Smooth muscle cell (in vitro differentiated cells): ENCODE measurements around the gene CNGB1. TPM values are rescaled to one million over a fixed set of nuclear protein-coding genes. Genes with fewer than 3 reads are reported as not detected.

Experiments used
- DNase-seq: peaks from one replicate; lab custom pipeline; 2025; ENCODE audit not compliant: unreplicated experiment; lab: John Stamatoyannopoulos, UW
- H2AFZ ChIP-seq: fragments of 200-600 bp; sonication (generic); 2 replicates; pipeline ENCODE4 v1.6.0; 2016; ENCODE audit warnings: antibody characterized with exemption, low read depth, mild to moderate bottlenecking
- H3F3A ChIP-seq: fragments of 200-600 bp; sonication (generic); 2 replicates; pipeline ENCODE4 v1.6.0; 2017; ENCODE audit warnings: antibody characterized with exemption, low read depth
- H3K27ac ChIP-seq: fragments of 200-600 bp; sonication (generic); 2 replicates; pipeline ENCODE4 v1.5.1; 2016; ENCODE audit warnings: low read depth, mild to moderate bottlenecking
- H3K27me3 ChIP-seq: fragments of 200-600 bp; sonication (generic); 2 replicates; pipeline ENCODE4 v1.6.1; 2016; ENCODE audit warnings: low read depth, mild to moderate bottlenecking
- H3K36me3 ChIP-seq: fragments of 200-600 bp; sonication (generic); 2 replicates; pipeline ENCODE4 v1.5.1; 2016; ENCODE audit warnings: low read depth
- H3K4me1 ChIP-seq: fragments of 200-600 bp; sonication (generic); 2 replicates; pipeline ENCODE4 v1.5.1; 2016; ENCODE audit warnings: low read depth
- H3K4me2 ChIP-seq: fragments of 200-600 bp; sonication (generic); 2 replicates; pipeline ENCODE4 v1.6.0; 2016; ENCODE audit warnings: mild to moderate bottlenecking
- H3K4me3 ChIP-seq: fragments of 200-600 bp; sonication (generic); 2 replicates; pipeline ENCODE4 v1.5.1; 2016; ENCODE audit warnings: mild to moderate bottlenecking
- H3K79me2 ChIP-seq: fragments of 200-600 bp; sonication (generic); 2 replicates; pipeline ENCODE4 v1.6.0; 2016; ENCODE audit warnings: low read depth, mild to moderate bottlenecking
- H3K9ac ChIP-seq: fragments of 200-600 bp; sonication (generic); 2 replicates; pipeline ENCODE4 v1.6.0; 2016; ENCODE audit warnings: low read depth
- H3K9me3 ChIP-seq: fragments of 200-600 bp; sonication (generic); replicated peaks from 2 replicates; pipeline ENCODE4 v1.5.1; 2016; ENCODE audit warnings: low read depth
- H4K20me1 ChIP-seq: fragments of 200-600 bp; sonication (generic); 2 replicates; pipeline ENCODE4 v1.6.0; 2016; ENCODE audit warnings: low read depth
- WGBS: methylation state at CpG from one replicate; pipeline ENCODE4 v1.1.7; 2016; ENCODE audit warnings: low lambda C conversion rate; 5-methylcytosine and 5-hydroxymethylcytosine counted together
- polyA plus RNA-seq: library from polyadenylated mRNA; unstranded; fragments of >200 nt; fragmentation: Nextera tagmentation; extraction: Ambion mirVana; gene quantifications from 2 replicates; pipeline ENCODE4 v1.2.1, GENCODE V29; 2016
- total RNA-seq: library from RNA; depleted of rRNA; stranded (reverse); fragments of >200 nt; gene quantifications from 2 replicates; pipeline ENCODE4 v1.2.3, GENCODE V29; 2014
- TF ChIP-seq, protein P1 (sequence below): fragments of 200-600 bp; sonication (generic); IDR thresholded peaks from 2 replicates; pipeline ENCODE4 v1.5.1; 2017; ENCODE audit warnings: borderline replicate concordance, mild to moderate bottlenecking, antibody characterized with exemption; ENCODE audit not compliant: insufficient read depth, poor library complexity, severe bottlenecking

CNGB1 gene
- total and polyA plus RNA-seq, 2 experiments from 2014 or later, result not detected

DNA sequence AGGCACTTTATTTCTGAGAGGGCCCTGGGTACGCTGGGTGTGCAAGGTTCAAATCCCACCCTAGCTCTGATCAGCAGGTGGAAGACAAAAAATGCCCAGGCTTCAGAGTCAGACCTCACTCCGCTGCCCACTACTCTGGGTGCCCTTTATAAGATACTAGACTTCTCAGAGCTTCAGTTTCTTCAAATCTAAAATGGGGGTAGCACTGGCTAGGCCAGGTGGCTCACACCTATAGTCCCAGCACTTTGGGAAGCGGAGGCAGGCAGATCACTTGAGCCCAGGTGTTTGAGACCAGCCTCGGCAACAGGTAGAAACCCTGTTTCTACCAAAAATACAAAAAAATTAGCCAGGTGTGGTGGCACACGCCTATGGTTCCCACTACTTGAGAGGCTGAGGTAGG, 32.0 kb upstream of the CNGB1 start:
- Histone ChIP-seq H3K27me3 (no peaks in the 10 kb centered on the region), H4K20me1 (peaks cover 12% of the 10 kb centered on the region), H3K27ac (no peak overlapping the region), H3F3A (peaks cover 4% of the 10 kb centered on the region), H3K9me3 (no peaks in the 10 kb centered on the region), H3K4me2 (no peak overlapping the region), H3K9ac (no peak overlapping the region), H3K4me1 (peaks cover 14% of the 10 kb centered on the region), H3K79me2 (peaks cover 3% of the 10 kb centered on the region), H3K36me3 (no peaks in the 10 kb centered on the region), H2AFZ (no peak overlapping the region), H3K4me3 (no peak overlapping the region)
- TF ChIP-seq, protein P1, sequence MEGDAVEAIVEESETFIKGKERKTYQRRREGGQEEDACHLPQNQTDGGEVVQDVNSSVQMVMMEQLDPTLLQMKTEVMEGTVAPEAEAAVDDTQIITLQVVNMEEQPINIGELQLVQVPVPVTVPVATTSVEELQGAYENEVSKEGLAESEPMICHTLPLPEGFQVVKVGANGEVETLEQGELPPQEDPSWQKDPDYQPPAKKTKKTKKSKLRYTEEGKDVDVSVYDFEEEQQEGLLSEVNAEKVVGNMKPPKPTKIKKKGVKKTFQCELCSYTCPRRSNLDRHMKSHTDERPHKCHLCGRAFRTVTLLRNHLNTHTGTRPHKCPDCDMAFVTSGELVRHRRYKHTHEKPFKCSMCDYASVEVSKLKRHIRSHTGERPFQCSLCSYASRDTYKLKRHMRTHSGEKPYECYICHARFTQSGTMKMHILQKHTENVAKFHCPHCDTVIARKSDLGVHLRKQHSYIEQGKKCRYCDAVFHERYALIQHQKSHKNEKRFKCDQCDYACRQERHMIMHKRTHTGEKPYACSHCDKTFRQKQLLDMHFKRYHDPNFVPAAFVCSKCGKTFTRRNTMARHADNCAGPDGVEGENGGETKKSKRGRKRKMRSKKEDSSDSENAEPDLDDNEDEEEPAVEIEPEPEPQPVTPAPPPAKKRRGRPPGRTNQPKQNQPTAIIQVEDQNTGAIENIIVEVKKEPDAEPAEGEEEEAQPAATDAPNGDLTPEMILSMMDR, result no peak
- 97% methylated on average over 5 of the region's 5 CpGs for WGBS
- DNase-seq, result no peak

DNA sequence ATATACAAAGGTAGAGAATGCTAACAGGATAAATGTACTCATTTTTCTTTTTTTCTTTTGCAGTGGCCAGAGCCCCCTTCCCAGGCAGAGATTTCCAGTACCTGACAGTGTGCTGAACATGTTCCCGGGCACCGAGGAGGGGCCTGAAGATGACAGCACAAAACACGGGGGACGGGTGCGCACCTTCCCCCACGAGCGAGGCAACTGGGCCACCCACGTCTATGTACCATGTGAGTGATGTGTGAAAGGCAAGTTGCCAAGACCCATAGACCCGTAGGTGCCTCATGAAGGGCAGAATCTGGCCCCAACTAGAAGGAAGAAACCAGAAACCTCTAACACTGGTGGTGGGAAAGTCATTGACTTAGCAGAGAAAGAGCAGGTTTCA, 31.5 kb upstream of the CNGB1 start:
- H3K4me2 ChIP-seq, result no peak overlapping the region
- H2AFZ ChIP-seq, result no peak overlapping the region
- H3F3A ChIP-seq, result peaks cover 4% of the 10 kb centered on the region
- peaks cover 12% of the 10 kb centered on the region for H4K20me1 ChIP-seq
- TF ChIP-seq, protein P1, result no peak
- no peaks in the 10 kb centered on the region for H3K27me3 ChIP-seq
- no peak for DNase-seq
- no peak overlapping the region for H3K4me3 ChIP-seq
- H3K4me1 ChIP-seq, result peaks cover 14% of the 10 kb centered on the region
- WGBS, result 94% methylated on average over 9 of the region's 9 CpGs
- H3K9ac ChIP-seq, result no peak overlapping the region
- H3K27ac ChIP-seq, result no peak overlapping the region
- peaks cover 3% of the 10 kb centered on the region for H3K79me2 ChIP-seq
- no peaks in the 10 kb centered on the region for H3K9me3 ChIP-seq
- H3K36me3 ChIP-seq, result no peaks in the 10 kb centered on the region

DNA sequence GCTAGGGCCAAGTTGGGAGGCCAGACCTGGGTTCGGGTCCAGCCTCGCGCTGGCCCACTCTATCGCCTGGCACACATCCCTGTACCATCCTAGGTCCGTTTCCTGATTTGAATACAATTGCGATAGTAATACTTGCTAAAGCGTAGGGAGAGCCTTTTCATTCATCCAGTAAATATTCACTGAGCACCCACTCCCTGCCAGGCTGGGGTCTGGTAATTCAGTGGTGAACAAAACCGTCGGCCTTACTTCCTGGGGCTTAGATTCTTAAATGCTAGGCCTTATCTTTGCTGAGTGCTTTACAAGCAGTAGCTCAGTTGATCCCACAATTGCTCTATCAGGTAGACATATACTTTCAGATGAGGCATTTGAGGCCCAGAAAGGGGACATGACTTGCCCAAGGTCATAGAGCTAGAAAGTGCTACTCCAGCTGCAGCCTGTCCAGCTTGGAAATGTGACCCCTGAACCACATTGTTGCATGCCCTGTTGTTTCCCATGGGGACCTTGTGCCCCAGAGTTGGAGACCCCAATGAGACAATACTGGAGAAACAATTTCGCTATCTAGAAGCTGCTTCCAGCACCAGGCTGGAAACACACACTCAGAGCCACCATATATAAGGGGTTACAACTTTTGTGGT, 31.0 kb upstream of the CNGB1 start:
- Histone ChIP-seq H3K9ac (no peak overlapping the region), H2AFZ (peak overlapping the region; percentile 92)

More for the DNA sequence above, 31.0 kb upstream of the CNGB1 start:
- no peak for DNase-seq
- Histone ChIP-seq H3K4me1 (peaks cover 14% of the 10 kb centered on the region), H4K20me1 (peaks cover 12% of the 10 kb centered on the region), H3K27me3 (no peaks in the 10 kb centered on the region), H3K79me2 (peaks cover under 1% of the 10 kb centered on the region), H3K36me3 (no peaks in the 10 kb centered on the region), H3K4me2 (peak overlapping the region; percentile 99), H3K9me3 (no peaks in the 10 kb centered on the region), H3K4me3 (peak overlapping the region; percentile 88), H3K27ac (no peak overlapping the region), H3F3A (peaks cover 4% of the 10 kb centered on the region)
- WGBS, result 38% methylated on average over 10 of the region's 10 CpGs
- TF ChIP-seq, protein P1, result no peak
